ENCODE measurements around the gene PKP1.

DNA sequence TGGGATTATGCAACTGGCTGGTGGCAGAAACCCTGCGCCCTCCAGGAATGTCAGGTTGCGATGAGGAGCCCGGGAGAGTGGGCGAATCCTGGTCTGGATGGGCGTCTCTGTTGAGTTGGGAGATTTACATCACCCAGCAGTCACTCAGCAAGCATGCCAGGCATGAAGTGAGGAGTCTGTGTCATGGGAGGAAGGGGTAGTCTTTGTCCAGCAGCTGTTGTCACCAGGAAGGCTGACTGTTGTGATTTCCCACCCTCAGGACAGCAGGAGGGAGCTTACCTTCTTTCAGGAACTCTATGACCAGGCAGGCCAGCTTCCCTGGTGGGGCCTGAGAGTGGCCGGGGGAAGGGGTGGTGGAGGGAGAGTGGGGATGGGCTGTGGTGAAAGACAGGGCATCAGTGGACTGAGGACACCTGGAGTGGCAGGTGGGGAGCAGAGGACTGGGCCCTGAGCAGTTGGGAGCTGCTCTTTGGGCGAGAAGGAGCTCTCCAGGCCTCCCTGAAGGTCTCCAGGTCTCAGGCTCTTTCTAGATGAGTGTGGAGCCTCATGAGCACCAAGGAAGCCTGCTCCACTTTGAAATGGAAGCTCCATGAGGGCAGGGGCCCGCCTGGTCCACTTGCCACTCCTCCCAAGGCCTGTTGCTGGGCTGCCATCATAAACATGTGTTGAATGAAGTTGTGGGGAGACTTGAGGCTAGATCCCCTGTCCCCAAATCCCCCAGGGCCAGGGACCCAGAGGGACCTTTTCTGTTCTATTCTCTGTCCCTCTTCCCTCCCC is 21.3 kb upstream of the PKP1 start:
- TF ChIP-seq, protein P1, sequence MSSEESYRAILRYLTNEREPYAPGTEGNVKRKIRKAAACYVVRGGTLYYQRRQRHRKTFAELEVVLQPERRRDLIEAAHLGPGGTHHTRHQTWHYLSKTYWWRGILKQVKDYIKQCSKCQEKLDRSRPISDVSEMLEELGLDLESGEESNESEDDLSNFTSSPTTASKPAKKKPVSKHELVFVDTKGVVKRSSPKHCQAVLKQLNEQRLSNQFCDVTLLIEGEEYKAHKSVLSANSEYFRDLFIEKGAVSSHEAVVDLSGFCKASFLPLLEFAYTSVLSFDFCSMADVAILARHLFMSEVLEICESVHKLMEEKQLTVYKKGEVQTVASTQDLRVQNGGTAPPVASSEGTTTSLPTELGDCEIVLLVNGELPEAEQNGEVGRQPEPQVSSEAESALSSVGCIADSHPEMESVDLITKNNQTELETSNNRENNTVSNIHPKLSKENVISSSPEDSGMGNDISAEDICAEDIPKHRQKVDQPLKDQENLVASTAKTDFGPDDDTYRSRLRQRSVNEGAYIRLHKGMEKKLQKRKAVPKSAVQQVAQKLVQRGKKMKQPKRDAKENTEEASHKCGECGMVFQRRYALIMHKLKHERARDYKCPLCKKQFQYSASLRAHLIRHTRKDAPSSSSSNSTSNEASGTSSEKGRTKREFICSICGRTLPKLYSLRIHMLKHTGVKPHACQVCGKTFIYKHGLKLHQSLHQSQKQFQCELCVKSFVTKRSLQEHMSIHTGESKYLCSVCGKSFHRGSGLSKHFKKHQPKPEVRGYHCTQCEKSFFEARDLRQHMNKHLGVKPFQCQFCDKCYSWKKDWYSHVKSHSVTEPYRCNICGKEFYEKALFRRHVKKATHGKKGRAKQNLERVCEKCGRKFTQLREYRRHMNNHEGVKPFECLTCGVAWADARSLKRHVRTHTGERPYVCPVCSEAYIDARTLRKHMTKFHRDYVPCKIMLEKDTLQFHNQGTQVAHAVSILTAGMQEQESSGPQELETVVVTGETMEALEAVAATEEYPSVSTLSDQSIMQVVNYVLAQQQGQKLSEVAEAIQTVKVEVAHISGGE (tag by site-specific recombination; conservative IDR thresholded peaks at IDR 0.05; ENCODE audit: low read depth) = no peak
- TF ChIP-seq, protein P2, sequence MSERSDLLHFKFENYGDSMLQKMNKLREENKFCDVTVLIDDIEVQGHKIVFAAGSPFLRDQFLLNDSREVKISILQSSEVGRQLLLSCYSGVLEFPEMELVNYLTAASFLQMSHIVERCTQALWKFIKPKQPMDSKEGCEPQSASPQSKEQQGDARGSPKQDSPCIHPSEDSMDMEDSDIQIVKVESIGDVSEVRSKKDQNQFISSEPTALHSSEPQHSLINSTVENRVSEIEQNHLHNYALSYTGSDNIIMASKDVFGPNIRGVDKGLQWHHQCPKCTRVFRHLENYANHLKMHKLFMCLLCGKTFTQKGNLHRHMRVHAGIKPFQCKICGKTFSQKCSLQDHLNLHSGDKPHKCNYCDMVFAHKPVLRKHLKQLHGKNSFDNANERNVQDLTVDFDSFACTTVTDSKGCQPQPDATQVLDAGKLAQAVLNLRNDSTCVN (tag by site-specific recombination; optimal IDR thresholded peaks at IDR 0.05) = no peak
- no peak for TF ChIP-seq ZNF174 (tag by site-specific recombination; IDR thresholded peaks at IDR 0.05)
- TF ChIP-seq, protein P3, sequence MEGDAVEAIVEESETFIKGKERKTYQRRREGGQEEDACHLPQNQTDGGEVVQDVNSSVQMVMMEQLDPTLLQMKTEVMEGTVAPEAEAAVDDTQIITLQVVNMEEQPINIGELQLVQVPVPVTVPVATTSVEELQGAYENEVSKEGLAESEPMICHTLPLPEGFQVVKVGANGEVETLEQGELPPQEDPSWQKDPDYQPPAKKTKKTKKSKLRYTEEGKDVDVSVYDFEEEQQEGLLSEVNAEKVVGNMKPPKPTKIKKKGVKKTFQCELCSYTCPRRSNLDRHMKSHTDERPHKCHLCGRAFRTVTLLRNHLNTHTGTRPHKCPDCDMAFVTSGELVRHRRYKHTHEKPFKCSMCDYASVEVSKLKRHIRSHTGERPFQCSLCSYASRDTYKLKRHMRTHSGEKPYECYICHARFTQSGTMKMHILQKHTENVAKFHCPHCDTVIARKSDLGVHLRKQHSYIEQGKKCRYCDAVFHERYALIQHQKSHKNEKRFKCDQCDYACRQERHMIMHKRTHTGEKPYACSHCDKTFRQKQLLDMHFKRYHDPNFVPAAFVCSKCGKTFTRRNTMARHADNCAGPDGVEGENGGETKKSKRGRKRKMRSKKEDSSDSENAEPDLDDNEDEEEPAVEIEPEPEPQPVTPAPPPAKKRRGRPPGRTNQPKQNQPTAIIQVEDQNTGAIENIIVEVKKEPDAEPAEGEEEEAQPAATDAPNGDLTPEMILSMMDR (tag by site-specific recombination; IDR thresholded peaks at IDR 0.05) = no peak

All from HEK293 (cell line).